Esophagus (tissue), 2 donors: ENCODE data around the gene AMFR. TPM values are rescaled to one million over a fixed set of nuclear protein-coding genes. Genes with fewer than 3 reads are reported as not detected.

Experiments used
- H3K27ac ChIP-seq, 2 donors: one replicate each; pipeline ENCODE4 v1.5.1; 2013; ENCODE audit warnings: low read depth in 2 of 2, mild to moderate bottlenecking in 2 of 2, inconsistent platforms in 1 of 2, low read length in 1 of 2, moderate library complexity in 1 of 2
- H3K27me3 ChIP-seq, 2 donors: one replicate each; pipeline ENCODE4 v1.6.1; 2013; ENCODE audit warnings: low read length in 2 of 2, control low read depth in 1 of 2, mild to moderate bottlenecking in 1 of 2; ENCODE audit not compliant: insufficient read depth in 2 of 2, control insufficient read depth in 1 of 2
- H3K36me3 ChIP-seq, 2 donors: one replicate each; pipeline ENCODE4 v1.6.1; 2013; ENCODE audit warnings: low read length in 1 of 2; ENCODE audit not compliant: control insufficient read depth in 2 of 2, insufficient read depth in 2 of 2
- H3K4me1 ChIP-seq, 2 donors: one replicate each; pipeline ENCODE4 v1.6.1; 2013; ENCODE audit warnings: low read length in 1 of 2; ENCODE audit not compliant: control insufficient read depth in 2 of 2, insufficient read depth in 2 of 2
- H3K4me3 ChIP-seq, 2 donors: one replicate each; pipeline ENCODE4 v1.5.1; 2013; ENCODE audit warnings: low read length in 2 of 2, mild to moderate bottlenecking in 2 of 2, low read depth in 1 of 2, moderate library complexity in 1 of 2
- H3K9me3 ChIP-seq, 2 donors: one replicate each; pipeline ENCODE4 v1.6.1; 2013; ENCODE audit warnings: mild to moderate bottlenecking in 2 of 2, low read depth in 1 of 2, low read length in 1 of 2, moderate library complexity in 1 of 2; ENCODE audit not compliant: control insufficient read depth in 2 of 2, insufficient read depth in 1 of 2
- whole genome bisulfite sequencing, 2 donors: extraction: QIAGEN DNeasy Blood & Tissue Kit; methylation state at CpG; one replicate each; pipeline ENCODE4 v1.1.7; 2013; 5-methylcytosine and 5-hydroxymethylcytosine counted together
- polyA plus RNA-seq, 2 donors: library from polyadenylated mRNA; stranded (reverse); fragments of 200-250 nt; gene quantifications; one replicate each; pipeline ENCODE4 v1.2.3, GENCODE V29; 2013
- donor health status: healthy with polysubstance abuse.
- donor health status: Bipolar disorder and iron deficiency.

Gene AMFR
- polyA plus RNA-seq, 2 donors: 57.3 to 62.5 TPM

- Histone ChIP-seq H3K4me1 (peaks cover 2 to 7% of the 10 kb centered on the region in 2 donors), H3K36me3 (no peaks in the 10 kb centered on the region), H3K27ac (no peak overlapping the region), H3K9me3 (no peaks in the 10 kb centered on the region), H3K27me3 (no peaks in the 10 kb centered on the region), H3K4me3 (no peak overlapping the region)
- 69 to 81% methylated on average over 7 of the region's 7 CpGs for WGBS, 2 donors
These were observed 72.8 kb downstream of the AMFR start for GRCh38 chr16:56352351-56353053.

- H3K4me1 ChIP-seq: peaks cover 2 to 5% of the 10 kb centered on the region in 2 donors
- no peak overlapping the region for H3K27ac ChIP-seq
- H3K27me3 ChIP-seq: no peaks in the 10 kb centered on the region
- H3K36me3 ChIP-seq: no peaks in the 10 kb centered on the region
- no peaks in the 10 kb centered on the region for H3K9me3 ChIP-seq
- H3K4me3 ChIP-seq: no peak overlapping the region
- 85 to 93% methylated on average over 6 of the region's 6 CpGs for WGBS, 2 donors
These were observed 73.9 kb downstream of the AMFR start for GRCh38 chr16:56351481-56351880.

DNA sequence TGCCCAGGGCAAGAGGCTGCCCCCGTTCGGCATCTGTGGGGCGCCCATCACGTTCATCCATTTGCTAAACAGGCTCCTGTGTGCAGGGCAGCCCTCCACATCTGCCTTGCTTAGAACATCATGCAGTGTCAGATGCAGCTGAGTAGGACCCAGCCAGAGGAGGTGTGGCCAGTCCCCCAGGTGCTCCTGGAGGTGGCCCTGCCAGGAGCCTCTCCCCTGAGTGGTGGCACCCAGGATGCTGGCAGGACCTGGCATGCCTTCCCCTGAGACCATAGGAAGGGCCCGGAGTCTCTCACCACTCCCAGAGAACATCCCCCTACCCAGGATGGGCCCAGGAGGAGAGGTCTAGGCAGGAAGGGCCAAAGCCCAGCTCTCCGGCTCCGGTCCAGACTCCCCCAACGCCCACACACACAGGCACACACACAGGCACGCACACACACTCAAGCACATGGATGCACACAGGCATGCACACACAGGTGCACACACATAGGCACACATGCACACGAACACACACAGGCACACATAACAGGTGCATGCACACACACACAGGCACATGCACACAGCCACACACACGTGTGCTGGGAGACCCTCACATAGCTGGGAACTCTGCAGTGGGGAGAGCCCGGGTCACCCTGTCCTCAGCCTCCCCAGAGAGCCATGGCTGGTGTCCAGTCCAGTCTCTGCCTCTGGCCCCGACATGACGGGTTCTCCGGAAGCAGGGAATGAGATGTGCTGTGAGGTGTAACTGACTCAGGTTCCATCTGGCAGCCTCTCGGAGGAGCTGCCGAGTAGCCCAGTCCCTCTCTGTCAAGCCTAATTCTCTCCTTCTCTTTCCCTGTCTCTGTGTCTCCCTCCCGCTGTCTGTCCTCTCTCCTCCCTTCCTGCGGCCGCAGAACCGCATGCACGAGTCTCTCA is 74.6 kb downstream of the AMFR start:
- WGBS, 2 donors: 81 to 85% methylated on average over 22 of the region's 22 CpGs
- no peaks in the 10 kb centered on the region for H3K9me3 ChIP-seq
- H3K36me3 ChIP-seq: no peaks in the 10 kb centered on the region
- peaks cover 0 to 3% of the 10 kb centered on the region in 2 donors for H3K4me1 ChIP-seq
- H3K27me3 ChIP-seq: no peaks in the 10 kb centered on the region
- no peak overlapping the region for H3K4me3 ChIP-seq
- no peak overlapping the region for H3K27ac ChIP-seq

- Histone ChIP-seq H3K27ac (no peak overlapping the region), H3K4me1 (peaks cover 0 to 9% of the 10 kb centered on the region in 2 donors), H3K9me3 (no peaks in the 10 kb centered on the region), H3K36me3 (no peaks in the 10 kb centered on the region), H3K4me3 (no peak overlapping the region), H3K27me3 (no peaks in the 10 kb centered on the region)
- 92 to 94% methylated on average over 16 of the region's 16 CpGs for WGBS, 2 donors
These were observed 75.6 kb downstream of the AMFR start for GRCh38 chr16:56349711-56350161.

DNA sequence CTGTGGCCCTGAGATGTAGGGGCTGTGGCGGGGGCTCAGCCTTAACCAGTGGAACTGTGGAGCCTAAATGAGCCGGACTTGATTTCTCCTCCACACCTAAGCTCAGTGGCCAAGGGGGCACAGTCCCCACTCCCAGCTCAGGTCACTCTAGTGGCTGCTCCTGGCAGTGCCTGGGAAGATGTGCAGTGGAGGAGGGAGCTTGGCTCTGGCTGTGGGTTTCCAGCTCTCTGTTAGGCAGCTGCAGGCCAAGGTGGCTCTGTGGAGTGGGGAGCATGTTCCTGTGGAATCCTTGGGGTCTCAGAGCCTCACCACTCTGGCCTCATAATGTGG is 76.3 kb downstream of the AMFR start:
- no peak overlapping the region for H3K27ac ChIP-seq
- no peaks in the 10 kb centered on the region for H3K9me3 ChIP-seq
- peaks cover 0 to 12% of the 10 kb centered on the region in 2 donors for H3K4me1 ChIP-seq
- no peaks in the 10 kb centered on the region for H3K36me3 ChIP-seq
- no peaks in the 10 kb centered on the region for H3K27me3 ChIP-seq
- WGBS, 2 donors: 88 to 93% methylated on average over 2 of the region's 2 CpGs
- H3K4me3 ChIP-seq: no peak overlapping the region

GRCh38 chr16:56348168-56349085 is 76.9 kb downstream of the AMFR start:
- H3K4me1 ChIP-seq: peaks cover 0 to 17% of the 10 kb centered on the region in 2 donors
- H3K27ac ChIP-seq: no peak overlapping the region
- WGBS, 2 donors: 86 to 88% methylated on average over 25 of the region's 25 CpGs
- H3K36me3 ChIP-seq: no peaks in the 10 kb centered on the region
- no peak overlapping the region for H3K4me3 ChIP-seq
- no peaks in the 10 kb centered on the region for H3K9me3 ChIP-seq
- no peaks in the 10 kb centered on the region for H3K27me3 ChIP-seq

DNA sequence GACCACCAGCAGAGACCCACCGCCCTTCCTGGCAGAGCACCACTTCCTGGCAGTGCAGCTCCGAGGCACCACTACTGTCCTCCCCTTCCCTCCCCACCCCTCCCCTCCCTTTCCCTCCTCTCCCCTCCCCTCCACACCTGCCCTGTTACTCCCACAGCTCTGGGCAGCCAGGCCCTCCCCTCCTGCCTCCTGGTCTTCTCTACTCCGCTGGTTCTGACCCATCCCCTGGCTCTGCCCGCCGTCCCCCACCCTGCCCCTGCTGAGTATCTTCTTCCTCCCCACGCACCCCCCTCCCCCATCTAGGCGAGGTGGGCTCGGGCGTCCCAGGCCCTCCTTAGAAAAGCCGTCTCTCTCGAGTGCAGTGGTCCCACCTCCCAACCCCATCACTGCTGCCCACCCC is 77.7 kb downstream of the AMFR start:
- Histone ChIP-seq H3K4me1 (peaks cover 0 to 16% of the 10 kb centered on the region in 2 donors), H3K9me3 (no peaks in the 10 kb centered on the region), H3K4me3 (no peak overlapping the region), H3K36me3 (no peaks in the 10 kb centered on the region), H3K27me3 (no peaks in the 10 kb centered on the region), H3K27ac (no peak overlapping the region)
- 81 to 86% methylated on average over 11 of the region's 11 CpGs for WGBS, 2 donors

DNA sequence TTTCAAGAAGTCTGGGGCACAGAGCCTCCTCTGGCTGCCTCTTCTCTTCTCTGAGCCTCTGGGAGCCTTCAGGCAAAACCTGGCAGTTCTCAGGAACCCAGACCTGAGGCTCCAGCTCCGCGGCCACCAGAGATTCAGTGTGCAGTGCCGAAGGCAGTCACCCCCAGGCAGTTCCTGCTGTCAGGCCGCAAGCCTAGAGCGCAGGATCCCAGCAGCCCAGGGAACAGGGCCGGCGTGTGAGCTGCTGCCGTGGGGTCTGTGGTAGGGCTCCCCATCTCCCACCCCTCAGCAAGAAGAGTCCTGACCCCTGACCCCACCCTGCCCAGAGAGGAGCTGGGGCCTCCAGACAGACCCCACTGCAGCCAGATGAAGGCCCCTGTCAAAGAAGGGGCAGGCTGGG is 78.2 kb downstream of the AMFR start:
- H3K4me1 ChIP-seq: peaks cover 0 to 16% of the 10 kb centered on the region in 2 donors
- H3K36me3 ChIP-seq: no peaks in the 10 kb centered on the region
- no peaks in the 10 kb centered on the region for H3K9me3 ChIP-seq
- no peak overlapping the region for H3K4me3 ChIP-seq
- H3K27ac ChIP-seq: no peak overlapping the region
- H3K27me3 ChIP-seq: no peaks in the 10 kb centered on the region
- 78 to 86% methylated on average over 7 to 8 of the region's 8 CpGs for WGBS, 2 donors
